Natural killer cell (primary cell): ENCODE data around the gene FUT1. TPM values are rescaled to one million over a fixed set of nuclear protein-coding genes. Genes with fewer than 3 reads are reported as not detected.

Source experiments
- ATAC-seq, 3 donors: fragments of 150-1000 bp in 2 of 3; fragments of 200-7000 bp in 1 of 3; cut with Tn5 transposase; 1 replicate in 1 of 3; 2 replicates in 2 of 3; pipeline ENCODE4 v1.10.0; 2021; ENCODE audit warnings: mild to moderate bottlenecking in 2 of 3, moderate library complexity in 2 of 3
- DNase-seq, 2 donors: peaks; one replicate each; pipeline versions ENCODE4 v3.0.0 to v3.0.0-alpha.2; 2013 to 2021; ENCODE audit warnings: mixed read lengths in 1 of 2
- H3K27ac ChIP-seq: one replicate; pipeline ENCODE4 v1.5.1; 2013; ENCODE audit warnings: mild to moderate bottlenecking, low read length
- H3K27me3 ChIP-seq: one replicate; pipeline ENCODE4 v1.6.1; 2013; ENCODE audit warnings: low read length; ENCODE audit not compliant: control insufficient read depth, insufficient read depth
- H3K36me3 ChIP-seq: one replicate; pipeline ENCODE4 v1.6.1; 2013; ENCODE audit warnings: low read length; ENCODE audit not compliant: control insufficient read depth, insufficient read depth
- H3K4me1 ChIP-seq: one replicate; pipeline ENCODE4 v1.6.1; 2013; ENCODE audit warnings: low read length; ENCODE audit not compliant: control insufficient read depth, insufficient read depth
- H3K4me3 ChIP-seq: one replicate; pipeline ENCODE4 v1.5.1; 2013; ENCODE audit warnings: low read length
- H3K9me3 ChIP-seq: one replicate; pipeline ENCODE4 v1.6.1; 2013; ENCODE audit warnings: low read length; ENCODE audit not compliant: control insufficient read depth, insufficient read depth
- H3K27ac Mint-ChIP-seq, 2 donors: one replicate each; pipeline ENCODE4 v1.8.0; 2022; ENCODE audit warnings: mild to moderate bottlenecking in 2 of 2, mixed read lengths in 2 of 2, moderate library complexity in 1 of 2
- H3K27me3 Mint-ChIP-seq, 2 donors: one replicate each; pipeline ENCODE4 v1.8.0; 2022; ENCODE audit warnings: low read depth in 2 of 2, mixed read lengths in 2 of 2
- H3K36me3 Mint-ChIP-seq: one replicate; pipeline ENCODE4 v1.8.0; 2022; ENCODE audit warnings: mixed read lengths
- H3K4me1 Mint-ChIP-seq, 2 donors: one replicate each; pipeline ENCODE4 v1.8.0; 2022; ENCODE audit warnings: mixed read lengths in 2 of 2
- H3K4me3 Mint-ChIP-seq: one replicate; pipeline ENCODE4 v1.8.0; 2022; ENCODE audit warnings: mild to moderate bottlenecking, moderate library complexity, mixed read lengths
- H3K9me3 Mint-ChIP-seq, 2 donors: one replicate each; pipeline ENCODE4 v1.8.0; 2022; ENCODE audit warnings: mixed read lengths in 2 of 2
- WGBS: methylation state at CpG from one replicate; pipeline ENCODE4 v1.1.7; 2013; ENCODE audit warnings: missing lambda C conversion rate; ENCODE audit not compliant: insufficient coverage; 5-methylcytosine and 5-hydroxymethylcytosine counted together
- intact Hi-C: fragments of 100-400 bp; cut with micrococcal nuclease; formaldehyde crosslinking; loops from one replicate; pipeline ENCODE4 v1.14.2; 2022
- total RNA-seq, 4 donors: library from RNA; stranded (reverse); fragments of 120-200 nt in 1 of 4; gene quantifications; one replicate each; pipeline versions ENCODE4 v1.2.3 to v1.2.4, GENCODE V29; 2013 to 2022
- TF ChIP-seq, protein P1 (sequence below): fragments of 200-600 bp; IDR thresholded peaks from one replicate; pipeline ENCODE4 v1.8.0; 2022; ENCODE audit warnings: antibody characterized with exemption

FUT1 gene
- total RNA-seq, 3 donors from 2014 or later (not counting 1 experiment from before 2014, with no cell fraction given) = 0.18 TPM; not detected in 2

DNA sequence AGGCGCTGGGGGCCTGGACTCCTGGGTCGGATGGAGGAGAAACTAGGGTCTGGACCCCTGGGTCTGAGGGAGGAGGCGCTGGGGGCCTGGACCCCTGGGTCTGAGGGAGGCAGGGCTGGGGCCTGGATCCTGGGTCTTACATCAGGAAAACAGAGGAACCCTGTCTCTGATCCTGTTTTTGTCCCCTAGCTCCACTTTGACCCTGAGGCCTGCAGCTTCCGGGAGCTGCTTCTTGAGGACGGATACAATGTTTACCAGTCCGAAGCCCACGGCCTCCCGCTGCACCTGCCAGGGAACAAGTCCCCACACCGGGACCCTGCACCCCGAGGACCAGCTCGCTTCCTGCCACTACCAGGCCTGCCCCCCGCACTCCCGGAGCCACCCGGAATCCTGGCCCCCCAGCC lies 5.3 kb upstream of the FUT1 start:
- WGBS = 98% methylated on average over 14 of the region's 14 CpGs
- Histone ChIP-seq H3K9me3 (no peaks in the 10 kb centered on the region), H3K4me1 (peaks cover 10% of the 10 kb centered on the region), H3K27ac (no peak overlapping the region), H3K27me3 (peaks cover 8% of the 10 kb centered on the region), H3K4me3 (no peak overlapping the region), H3K36me3 (no peaks in the 10 kb centered on the region)
- H3K4me3 Mint-ChIP-seq = no peak overlapping the region
- no peak for ATAC-seq
- H3K9me3 Mint-ChIP-seq = no peaks in the 10 kb centered on the region
- H3K4me1 Mint-ChIP-seq = peaks cover 7 to 9% of the 10 kb centered on the region in 2 donors
- no peak overlapping the region for H3K27ac Mint-ChIP-seq
- DNase-seq = no peak
- H3K27me3 Mint-ChIP-seq = peaks cover 17 to 36% of the 10 kb centered on the region in 2 donors
- H3K36me3 Mint-ChIP-seq = no peaks in the 10 kb centered on the region
- intact Hi-C loops = no loop called here
- TF ChIP-seq, protein P1, sequence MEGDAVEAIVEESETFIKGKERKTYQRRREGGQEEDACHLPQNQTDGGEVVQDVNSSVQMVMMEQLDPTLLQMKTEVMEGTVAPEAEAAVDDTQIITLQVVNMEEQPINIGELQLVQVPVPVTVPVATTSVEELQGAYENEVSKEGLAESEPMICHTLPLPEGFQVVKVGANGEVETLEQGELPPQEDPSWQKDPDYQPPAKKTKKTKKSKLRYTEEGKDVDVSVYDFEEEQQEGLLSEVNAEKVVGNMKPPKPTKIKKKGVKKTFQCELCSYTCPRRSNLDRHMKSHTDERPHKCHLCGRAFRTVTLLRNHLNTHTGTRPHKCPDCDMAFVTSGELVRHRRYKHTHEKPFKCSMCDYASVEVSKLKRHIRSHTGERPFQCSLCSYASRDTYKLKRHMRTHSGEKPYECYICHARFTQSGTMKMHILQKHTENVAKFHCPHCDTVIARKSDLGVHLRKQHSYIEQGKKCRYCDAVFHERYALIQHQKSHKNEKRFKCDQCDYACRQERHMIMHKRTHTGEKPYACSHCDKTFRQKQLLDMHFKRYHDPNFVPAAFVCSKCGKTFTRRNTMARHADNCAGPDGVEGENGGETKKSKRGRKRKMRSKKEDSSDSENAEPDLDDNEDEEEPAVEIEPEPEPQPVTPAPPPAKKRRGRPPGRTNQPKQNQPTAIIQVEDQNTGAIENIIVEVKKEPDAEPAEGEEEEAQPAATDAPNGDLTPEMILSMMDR = no peak

- Histone ChIP-seq H3K36me3 (no peaks in the 10 kb centered on the region), H3K27ac (no peak overlapping the region), H3K9me3 (no peaks in the 10 kb centered on the region), H3K4me1 (peaks cover 15% of the 10 kb centered on the region), H3K27me3 (peaks cover 11% of the 10 kb centered on the region), H3K4me3 (no peak overlapping the region)
- Mint-ChIP-seq H3K9me3 (no peaks in the 10 kb centered on the region), H3K4me1 (peaks cover 9 to 12% of the 10 kb centered on the region in 2 donors), H3K4me3 (no peak overlapping the region), H3K36me3 (no peaks in the 10 kb centered on the region), H3K27ac (no peak overlapping the region), H3K27me3 (peaks cover 17 to 35% of the 10 kb centered on the region in 2 donors)
- ATAC-seq = no peak
- TF ChIP-seq, protein P1 = no peak
- 88% methylated on average over 12 of the region's 12 CpGs for WGBS
- intact Hi-C loops = no loop called here
- DNase-seq = no peak
Measured at GRCh38 chr19:48757089-48757675, 4.7 kb upstream of the FUT1 start.

GRCh38 chr19:48756686-48757085 lies 4.2 kb upstream of the FUT1 start:
- H3K36me3 Mint-ChIP-seq = no peaks in the 10 kb centered on the region
- H3K27ac Mint-ChIP-seq = no peak overlapping the region
- Histone ChIP-seq H3K27ac (no peak overlapping the region), H3K4me3 (no peak overlapping the region), H3K27me3 (peaks cover 15% of the 10 kb centered on the region), H3K9me3 (no peaks in the 10 kb centered on the region), H3K36me3 (no peaks in the 10 kb centered on the region), H3K4me1 (peaks cover 20% of the 10 kb centered on the region)
- DNase-seq (no peak), ATAC-seq (no peak)
- H3K9me3 Mint-ChIP-seq = no peaks in the 10 kb centered on the region
- 85% methylated on average over 9 of the region's 9 CpGs for WGBS
- peaks cover 12 to 15% of the 10 kb centered on the region in 2 donors for H3K4me1 Mint-ChIP-seq
- H3K4me3 Mint-ChIP-seq = no peak overlapping the region
- peaks cover 17 to 34% of the 10 kb centered on the region in 2 donors for H3K27me3 Mint-ChIP-seq
- intact Hi-C loops = no loop called here
- TF ChIP-seq, protein P1 = no peak

DNA sequence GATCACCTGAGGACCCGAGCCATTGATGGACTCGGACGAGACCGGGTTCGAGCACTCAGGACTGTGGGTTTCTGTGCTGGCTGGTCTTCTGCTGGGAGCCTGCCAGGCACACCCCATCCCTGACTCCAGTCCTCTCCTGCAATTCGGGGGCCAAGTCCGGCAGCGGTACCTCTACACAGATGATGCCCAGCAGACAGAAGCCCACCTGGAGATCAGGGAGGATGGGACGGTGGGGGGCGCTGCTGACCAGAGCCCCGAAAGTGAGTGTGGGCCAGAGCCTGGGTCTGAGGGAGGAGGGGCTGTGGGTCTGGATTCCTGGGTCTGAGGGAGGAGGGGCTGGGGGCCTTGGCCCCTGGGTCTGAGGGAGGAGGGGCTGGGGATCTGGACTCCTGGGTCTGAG lies 3.8 kb upstream of the FUT1 start:
- Mint-ChIP-seq H3K4me3 (no peak overlapping the region), H3K36me3 (no peaks in the 10 kb centered on the region), H3K27me3 (peaks cover 17 to 31% of the 10 kb centered on the region in 2 donors), H3K9me3 (no peaks in the 10 kb centered on the region), H3K4me1 (peaks cover 12 to 15% of the 10 kb centered on the region in 2 donors), H3K27ac (no peak overlapping the region)
- peaks cover 21% of the 10 kb centered on the region for H3K4me1 ChIP-seq
- H3K36me3 ChIP-seq = no peaks in the 10 kb centered on the region
- WGBS = 95% methylated on average over 11 of the region's 11 CpGs
- no peak for DNase-seq
- intact Hi-C loops = no loop called here
- TF ChIP-seq, protein P1 = no peak
- H3K4me3 ChIP-seq = no peak overlapping the region
- H3K27me3 ChIP-seq = peaks cover 18% of the 10 kb centered on the region
- no peak overlapping the region for H3K27ac ChIP-seq
- no peaks in the 10 kb centered on the region for H3K9me3 ChIP-seq
- ATAC-seq = no peak
